HPDE6-E6E7 (cell line): Measurements from ENCODE around the gene PHLDB3.

Source experiments
- DNase-seq: peaks from one replicate; pipeline ENCODE4 v3.0.0; 2011; ENCODE audit warnings: missing footprints; ENCODE audit errors: extremely low spot score

Gene PHLDB3

DNA sequence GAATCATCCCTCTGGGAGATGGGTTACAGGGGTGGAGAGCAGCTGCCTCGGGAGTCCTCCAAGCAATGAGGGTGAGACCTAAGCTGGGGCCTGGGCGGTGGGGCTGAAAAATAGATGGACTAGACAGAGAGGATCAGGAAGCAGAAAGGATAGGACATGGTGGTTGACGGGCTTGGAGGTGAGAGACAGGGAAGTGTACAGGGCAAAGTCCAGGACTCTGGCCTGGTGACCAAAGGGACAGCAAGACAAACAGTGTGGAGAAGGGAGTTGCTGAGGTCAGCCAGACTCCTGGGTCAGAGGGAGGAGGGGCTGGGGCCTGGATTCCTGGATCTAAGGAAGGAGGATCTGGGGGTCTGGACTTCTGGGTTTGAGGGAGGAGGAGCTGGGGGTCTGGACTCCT is 5.5 kb downstream of the PHLDB3 start:
- DNase-seq, result no peak

DNA sequence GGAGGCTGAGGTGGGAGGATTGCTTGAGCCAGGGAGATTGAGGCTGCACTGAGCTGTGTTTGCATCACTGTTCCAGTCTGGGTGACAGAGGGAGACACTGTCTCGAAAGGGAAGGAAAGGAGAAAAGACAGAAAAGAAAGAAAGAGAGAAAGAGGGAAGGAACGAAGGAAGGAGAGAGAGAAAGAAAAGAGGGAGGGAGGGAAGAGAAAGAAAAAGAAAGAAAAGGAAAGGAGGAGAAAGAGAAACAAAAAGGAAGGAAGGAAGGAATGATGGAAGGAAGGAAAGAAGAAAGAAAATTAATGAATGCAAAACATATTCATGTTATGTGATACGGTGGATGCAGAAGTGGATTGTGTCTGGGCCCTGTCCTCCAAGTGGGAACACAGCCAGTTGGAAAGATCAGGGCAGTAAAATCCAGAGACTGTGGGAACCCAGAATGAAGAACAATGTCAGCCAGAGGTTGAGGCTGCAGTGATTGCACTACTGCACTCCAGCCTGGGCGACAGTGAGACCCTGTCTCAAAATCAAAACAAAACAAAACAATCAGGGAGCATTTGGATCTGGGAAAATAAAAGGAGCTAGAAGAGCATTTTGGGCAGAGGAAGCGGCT is 6.2 kb downstream of the PHLDB3 start:
- no peak for DNase-seq

DNA sequence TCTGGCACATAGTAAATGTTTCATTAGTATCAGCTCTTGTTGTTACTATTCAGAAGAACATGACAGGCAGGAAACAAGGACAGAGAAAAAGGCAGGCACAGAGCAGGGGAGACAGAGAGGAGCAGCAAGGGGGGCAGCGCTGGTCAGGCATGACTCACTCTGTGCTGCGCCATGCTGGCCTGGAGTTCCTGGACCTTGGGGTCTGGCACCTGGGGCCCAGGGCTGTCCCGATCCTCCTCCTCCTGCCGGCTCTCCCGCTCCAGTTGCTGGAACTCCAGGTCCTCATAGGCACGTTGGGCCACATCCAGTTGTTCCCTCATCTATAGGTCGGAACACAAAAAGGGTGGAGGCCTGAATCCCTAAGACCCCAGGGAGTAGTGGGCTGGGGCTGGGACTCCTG is 7.6 kb downstream of the PHLDB3 start:
- DNase-seq, result no peak

DNA sequence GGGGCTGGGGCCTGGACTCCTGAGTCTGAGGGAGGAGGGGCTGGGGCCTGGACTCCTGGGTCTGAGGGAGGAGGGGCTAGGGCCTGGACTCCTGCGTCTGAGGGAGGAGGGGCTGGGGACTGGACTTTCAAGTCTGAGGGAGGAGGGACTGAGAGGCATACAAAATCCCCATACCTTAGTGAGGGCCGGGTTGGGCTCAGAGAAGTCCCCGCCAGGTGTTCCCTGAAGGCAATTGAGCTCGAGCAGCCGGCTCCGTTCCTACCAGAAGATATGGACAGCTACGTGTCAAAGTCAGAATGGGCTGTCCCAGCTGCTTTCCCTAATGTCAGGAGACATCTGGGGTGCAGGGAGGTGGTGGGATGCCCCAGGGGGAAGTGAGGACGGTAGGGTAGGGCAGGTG is 9.5 kb downstream of the PHLDB3 start:
- no peak for DNase-seq

DNA sequence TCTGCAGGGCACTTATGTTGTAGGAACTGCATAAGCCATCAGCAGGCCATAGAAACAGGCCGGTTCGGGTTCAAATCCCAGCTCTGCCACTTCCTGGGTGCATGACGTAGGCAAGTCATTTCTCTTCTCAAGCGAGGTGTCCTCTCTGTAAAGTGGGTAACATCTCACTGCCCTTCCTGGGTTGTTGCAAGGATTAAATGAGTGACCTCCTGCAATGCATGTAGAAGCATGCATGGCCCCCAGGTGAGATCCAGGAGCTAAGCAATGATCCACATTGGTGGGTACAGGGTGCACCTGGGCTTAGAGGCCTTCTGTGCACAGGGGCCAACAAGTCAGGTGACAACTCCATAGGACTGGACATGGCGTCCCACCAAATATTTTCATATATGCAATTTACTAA is 13.8 kb downstream of the PHLDB3 start:
- no peak for DNase-seq

DNA sequence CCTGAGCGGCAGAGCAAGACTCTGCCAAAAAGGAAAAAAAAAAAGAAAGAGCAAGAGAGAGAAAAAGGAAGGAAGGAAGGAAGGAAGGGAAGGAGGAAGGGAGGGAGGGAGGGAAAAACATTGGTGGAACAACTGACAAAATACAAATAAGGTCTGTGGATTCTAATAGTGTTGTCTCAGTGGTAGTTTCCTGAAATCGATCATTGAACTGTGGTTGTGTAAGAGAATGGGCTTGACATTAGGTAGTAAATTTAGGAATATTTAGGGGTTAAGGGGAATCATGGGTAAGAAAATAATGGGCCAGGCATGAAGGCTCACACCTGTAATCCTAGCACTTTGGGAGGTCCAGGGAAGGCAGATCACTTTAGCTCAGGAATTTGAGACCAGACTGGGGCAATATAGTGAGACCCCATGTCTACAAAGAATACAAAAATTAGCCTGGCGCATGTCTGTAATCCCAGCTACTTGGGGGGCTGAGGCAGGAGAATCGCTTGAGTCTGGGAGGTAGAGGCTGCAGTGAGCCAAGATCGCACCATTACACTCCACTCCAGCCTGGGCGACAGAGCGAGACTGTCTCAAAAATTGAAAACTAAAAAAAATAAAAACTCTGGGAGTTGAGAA is 14.5 kb downstream of the PHLDB3 start:
- no peak for DNase-seq

DNA sequence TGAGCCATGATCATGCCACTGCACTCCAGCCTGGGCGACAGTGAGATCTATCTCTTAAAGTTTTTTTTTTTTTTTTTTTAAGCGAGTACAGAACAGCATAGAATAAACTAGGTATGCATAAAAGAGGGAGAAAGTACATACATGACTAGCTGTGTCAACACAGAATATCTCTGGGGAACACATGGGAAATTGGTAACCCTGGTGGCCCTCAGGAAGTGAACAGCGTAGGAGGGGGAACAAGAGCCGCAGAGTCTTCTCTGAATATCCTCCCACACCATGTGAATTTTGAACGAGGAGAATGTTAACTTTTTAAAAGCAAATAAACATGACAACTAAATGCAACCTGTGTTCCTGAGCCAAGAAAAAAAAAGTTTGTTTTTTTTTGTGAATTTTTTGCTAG is 15.2 kb downstream of the PHLDB3 start:
- no peak for DNase-seq

DNA sequence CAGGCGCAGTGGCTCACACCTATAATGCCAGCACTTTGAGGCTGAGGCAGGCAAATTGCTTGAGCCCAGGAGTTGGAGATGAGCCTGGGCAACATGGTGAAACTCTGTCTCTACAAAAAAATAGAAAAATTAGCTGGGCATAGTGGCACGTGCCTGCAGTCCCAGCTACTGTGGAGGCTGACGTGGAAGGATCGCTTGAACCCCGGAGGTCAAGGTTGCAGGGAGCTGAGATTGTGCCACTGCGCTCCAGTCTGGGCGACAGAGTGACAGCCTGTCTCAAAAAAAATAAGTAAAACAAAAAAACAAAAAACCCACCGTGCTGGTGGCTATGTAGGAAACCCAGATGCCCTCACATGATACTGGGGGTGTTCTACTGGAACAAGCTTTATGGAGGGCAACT is 16.4 kb downstream of the PHLDB3 start:
- DNase-seq, result no peak

DNA sequence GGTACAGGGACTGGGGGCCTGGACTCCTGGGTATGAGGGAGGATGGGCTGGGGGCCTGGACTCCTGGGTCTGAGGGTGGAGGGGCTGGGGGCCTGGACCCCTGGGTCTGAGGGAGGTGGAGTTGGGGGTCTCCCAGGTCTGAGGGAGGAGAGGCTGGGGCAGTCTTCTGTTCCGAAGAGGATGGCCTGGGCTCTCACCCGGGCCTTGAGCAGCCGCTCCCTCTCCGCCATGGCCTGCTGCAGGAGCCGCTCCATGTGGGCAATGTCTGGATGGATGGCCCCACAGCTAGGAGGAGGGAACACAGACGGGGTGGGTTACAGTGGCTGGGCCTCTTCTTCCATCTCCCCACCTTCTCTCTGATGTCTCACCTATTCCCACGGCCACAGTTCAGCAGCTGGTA is 18.1 kb downstream of the PHLDB3 start:
- no peak for DNase-seq

DNA sequence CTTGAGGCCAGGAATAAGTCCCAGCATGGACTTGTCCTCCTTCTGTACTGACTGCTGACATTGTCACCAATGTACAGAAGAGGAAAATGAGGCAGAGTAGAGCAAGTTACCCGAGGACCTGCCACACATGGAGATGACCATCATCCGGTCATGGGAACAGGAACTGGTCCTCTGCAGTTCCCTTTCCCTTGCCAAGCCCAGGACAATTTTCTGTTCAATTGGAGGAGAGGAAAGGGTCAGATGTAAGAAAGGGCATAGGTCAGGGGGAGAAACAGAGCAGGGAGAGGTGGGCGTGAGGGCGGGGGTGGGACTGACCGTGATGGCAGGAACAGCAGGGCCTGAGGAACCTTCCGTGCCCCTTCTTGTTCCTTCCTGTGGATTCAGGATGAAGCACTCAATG is 18.6 kb downstream of the PHLDB3 start:
- no peak for DNase-seq

DNA sequence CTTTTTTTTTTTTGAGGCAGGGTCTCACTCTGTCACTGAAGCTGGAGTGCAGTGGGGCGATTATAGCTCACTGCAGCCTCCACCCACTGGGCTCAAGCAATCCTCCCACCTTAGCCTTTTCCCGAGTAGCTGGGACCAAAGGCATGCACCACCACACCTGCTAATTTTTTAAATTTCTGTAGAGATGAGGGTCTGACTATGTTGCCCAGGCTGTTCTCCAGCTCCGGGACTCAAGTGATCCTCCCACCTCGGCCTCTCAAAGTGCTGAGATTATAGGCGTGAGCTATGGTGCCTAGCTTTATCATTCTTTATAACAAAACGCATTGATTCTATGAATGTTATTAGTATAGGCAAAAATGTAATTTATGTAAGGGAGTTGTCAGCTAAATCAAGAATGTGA is 21.3 kb downstream of the PHLDB3 start:
- DNase-seq, result no peak

DNA sequence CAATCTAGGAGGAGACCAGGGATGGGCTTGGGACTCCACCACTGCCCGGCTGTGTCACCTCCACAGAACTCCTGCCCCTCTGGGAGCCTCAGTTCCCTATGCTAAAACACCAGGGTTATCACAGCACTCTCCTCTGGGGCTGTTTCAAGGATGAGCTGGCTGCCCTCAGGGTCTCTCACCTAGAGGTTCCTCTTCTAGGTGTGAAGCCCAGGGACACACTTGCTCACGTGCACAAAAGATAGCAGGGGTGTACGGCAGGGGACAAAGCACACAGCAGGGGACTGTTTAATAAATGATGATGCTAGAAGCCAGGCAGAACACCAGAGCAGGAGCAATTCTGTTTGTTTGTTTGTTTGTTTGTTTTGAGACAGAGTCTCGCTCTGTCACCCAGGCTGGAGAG is 22.4 kb downstream of the PHLDB3 start:
- no peak for DNase-seq

DNA sequence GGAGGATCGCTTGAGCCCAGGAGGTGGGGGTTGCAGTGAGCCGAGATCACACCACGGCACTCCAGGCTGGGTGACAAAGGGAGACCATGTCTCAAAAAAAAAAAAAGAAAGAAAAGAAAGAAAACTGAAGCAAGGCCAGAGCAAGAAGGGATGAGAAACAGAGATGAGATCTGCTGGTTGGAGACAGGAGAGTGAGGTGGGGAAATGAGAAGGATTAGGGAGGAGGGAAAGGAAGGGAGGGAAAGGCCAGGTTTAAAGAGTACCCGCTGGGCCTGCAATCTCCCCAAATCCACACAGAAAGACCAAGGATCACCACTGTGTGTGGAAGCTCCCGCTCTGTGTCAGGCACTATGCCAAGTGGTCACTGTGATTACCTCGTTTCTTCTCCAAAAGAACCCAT is 22.8 kb downstream of the PHLDB3 start:
- DNase-seq, result no peak

DNA sequence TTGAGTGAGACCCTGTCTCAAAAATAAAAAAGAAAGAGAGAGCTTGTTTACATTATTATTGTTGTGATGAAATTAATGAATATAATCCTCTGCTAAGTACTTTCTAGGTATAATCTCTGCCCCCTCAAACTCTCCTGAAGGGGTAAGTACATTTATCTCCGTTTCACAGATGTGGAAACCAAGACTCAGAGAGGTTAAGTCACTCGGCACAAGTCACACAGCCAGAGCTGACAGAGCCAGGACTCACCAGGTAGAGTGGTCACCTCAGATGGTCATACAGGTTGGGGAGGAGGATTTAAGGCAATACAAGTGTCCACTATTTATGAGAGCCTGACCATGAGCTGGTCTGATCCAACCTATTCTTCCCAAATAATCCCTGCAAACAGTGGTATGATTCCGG is 24.0 kb downstream of the PHLDB3 start:
- no peak for DNase-seq

DNA sequence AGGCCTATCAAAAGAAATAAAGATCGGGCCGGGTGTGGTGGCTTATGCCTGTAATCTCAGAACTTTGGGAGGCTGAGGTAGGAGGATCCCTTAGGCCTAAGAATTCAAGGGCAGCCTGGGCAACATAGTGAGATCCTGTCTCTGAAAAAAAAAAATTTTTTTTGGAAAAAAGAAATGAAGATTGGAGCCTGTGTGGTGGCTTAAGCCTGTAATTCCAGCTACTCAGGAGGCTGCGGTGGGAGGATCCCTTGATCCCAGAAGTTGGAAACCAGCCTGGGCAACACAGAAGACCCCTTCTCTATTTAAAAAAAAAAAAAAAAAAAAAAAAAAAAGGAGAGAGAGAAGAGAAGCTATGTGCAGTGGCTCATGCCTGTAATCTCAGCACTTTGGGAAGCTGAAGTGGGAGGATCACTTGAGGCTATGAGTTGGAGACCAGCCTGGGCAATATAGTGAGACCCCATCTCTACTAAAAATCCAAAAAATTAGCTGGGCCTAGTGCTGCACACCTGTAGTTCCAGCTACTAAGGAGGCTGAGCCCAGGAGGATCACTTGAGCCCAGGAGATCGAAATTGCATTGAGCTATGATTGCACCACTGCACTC is 24.5 kb downstream of the PHLDB3 start:
- no peak for DNase-seq

DNA sequence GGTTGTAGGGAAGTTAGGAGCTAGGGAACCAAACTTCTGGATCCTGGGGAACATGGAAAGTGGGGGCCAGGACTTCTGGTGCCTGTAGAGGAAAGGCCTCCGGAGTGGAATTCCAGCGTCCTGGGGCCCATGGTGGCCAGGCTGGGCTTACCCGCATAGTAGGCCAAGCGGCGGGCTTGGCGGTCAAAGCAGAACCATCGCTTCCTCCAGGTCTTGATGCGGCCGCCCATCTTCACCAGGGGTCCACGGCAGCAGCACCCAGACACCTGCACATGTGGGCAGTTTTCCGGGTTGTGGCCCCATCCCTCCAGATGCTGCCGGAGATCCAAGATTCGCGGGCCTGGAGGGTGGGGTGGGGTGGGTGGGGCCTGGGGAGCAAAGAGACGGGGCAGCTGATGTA is 25.3 kb downstream of the PHLDB3 start:
- no peak for DNase-seq

DNA sequence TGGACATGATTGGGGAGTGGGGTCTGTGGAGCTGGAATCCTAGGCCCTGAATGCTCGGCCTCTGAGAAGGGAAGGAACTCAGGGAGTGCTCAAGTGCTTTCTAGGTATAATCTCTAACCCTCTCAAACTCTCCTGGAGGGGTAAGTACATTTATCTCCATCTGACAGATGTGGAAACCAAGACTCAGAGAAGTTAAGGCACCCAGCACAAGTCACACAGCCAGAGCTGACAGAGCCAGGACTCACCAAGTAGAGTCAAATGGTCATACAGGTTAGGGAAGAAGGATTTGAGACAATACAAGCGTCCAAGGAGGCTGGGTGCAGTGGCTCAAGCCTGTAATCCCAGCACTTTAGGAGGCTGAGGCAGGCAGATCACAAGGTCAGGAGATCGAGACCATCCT is 26.2 kb downstream of the PHLDB3 start:
- DNase-seq, result no peak

DNA sequence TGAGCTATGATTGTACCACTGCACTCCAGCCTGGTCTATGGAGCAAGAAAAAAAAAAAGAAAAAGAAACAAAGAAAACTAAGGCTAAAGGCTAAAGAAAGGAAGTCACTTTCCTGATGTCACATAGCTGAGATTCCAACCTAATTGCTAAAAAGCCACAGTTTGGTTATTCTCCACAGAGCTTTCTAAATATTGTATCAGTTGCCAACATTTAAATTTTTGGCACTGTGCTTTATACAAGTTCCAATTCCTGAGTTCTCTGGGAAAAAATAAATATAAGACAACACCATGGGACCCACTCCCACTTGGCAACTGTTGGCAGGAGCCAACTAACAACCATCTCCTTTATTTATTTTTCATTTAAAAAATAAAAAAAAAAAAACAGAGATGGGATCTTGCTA is 27.9 kb downstream of the PHLDB3 start:
- DNase-seq, result no peak

DNA sequence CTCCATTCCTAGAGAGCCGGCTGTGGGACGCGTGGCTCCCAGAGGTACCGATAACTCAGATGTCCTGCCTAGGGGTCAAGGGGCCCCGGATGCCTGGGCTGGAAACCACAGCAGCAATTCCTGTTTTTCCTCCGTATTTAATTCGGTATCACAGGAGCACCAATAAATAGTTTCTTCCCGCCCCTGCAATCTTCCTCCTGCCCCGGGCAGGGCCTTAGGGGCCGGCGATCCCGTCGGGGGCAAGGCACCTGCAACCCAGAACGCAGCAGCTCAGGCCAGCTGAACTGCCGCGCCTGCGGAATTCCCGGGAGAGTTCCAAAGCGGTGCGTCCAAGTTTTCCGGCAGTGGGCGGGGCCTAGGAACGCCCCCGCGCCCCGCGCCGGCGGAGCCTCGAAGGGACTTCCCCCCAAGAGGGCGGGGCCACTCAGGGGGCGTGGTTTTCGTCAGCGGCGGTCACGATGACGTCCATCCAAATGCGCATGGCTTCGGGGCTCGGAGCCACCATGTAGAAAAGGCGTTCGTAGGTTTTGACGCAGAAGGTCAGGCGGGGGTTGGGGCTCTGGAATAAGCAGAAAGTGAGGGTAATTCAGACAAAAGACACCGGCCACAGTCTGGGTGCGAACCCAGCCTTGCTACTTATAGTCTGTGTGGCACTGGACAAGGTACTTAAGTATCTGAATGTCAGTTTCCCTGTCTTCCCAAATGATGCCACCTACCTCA is 29.4 kb downstream of the PHLDB3 start:
- peak; percentile 94 for DNase-seq

DNA sequence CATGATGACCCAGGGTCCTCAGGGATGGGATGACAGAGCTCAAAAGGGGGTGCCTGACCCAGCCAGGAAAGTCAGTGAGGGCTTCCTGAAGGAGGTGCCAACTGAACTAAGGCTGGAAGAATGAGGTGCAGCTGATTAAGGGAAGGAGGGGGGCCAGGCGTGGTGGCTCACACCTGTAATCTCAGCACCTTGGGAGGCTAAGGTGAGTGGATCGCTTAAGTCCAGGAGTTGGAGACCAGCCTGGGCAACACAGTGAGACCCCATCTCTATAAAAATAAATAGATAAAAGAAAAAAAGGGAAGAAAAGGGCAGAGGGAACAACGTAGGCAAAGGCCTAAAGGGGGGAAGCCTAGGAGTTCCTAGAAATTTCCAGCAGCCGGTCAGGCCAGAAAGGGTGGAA is 30.1 kb downstream of the PHLDB3 start:
- no peak for DNase-seq

DNA sequence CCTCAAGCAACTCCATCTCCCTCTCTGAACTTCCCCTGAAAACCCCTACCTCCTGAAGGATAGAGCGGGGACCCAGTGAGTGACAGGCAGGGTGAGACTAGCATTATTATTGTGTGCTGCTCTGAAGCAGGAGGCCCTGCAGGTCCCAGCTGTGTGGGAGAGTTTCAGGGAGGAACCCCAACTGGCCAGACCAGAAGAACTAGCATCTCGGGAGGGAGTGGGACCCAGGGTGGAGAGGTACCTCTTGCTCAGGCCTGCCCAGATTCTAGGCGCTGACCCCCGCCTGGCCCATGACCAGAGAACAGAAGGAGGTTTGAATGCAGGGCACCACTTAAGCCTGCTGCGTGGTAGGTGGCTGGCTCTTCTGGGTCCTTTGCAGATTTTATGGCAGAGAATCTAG is 33.5 kb downstream of the PHLDB3 start:
- DNase-seq, result no peak

DNA sequence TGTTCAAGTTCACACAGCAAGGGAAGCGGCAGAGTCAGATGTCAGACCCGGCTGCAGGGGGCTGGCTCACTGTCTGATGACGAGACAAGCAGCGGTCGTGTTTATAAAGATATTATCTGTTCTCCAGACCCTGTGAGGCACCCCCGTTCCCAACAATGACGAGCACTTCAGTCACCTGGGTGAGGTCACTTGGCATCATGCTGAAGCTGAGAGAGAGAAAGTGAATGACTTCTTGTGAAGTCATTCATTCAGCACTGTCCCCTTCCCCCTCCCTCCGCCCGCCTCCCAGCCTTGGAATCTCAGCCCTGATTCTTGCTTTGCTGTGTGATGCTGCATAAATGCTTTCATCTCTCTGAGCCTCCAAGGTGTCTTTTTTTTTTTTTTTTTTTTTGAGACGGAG is 34.3 kb downstream of the PHLDB3 start:
- no peak for DNase-seq

DNA sequence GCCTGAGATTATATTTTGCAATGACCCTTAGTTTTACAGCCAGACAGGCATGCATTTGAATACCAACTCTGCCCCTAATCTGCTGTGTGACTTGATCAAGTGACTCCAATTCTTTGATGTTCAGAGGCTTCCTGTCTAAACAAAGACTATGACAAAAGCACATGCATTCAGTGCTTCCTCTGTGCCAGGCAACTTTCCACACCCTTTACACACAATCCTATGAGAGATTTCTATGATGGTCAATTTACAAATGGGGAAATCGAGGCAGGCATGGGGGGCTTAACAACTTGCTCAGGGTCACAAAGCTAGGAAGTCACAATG is 35.4 kb downstream of the PHLDB3 start:
- DNase-seq, result no peak
